DMS153 treated with DMSO at 0.1 percent for 48 hours (cell line): Measurements from ENCODE around the gene MAL.
"Not testable (repeated sequence)": the region's sequence is repeated elsewhere in the genome, so short reads cannot be mapped to it uniquely, and the experiment has no call there.

Experiments used
- DNase-seq: peaks from one replicate; lab custom pipeline; 2025; ENCODE audit not compliant: unreplicated experiment; lab: John Stamatoyannopoulos, UW

Gene MAL

DNA sequence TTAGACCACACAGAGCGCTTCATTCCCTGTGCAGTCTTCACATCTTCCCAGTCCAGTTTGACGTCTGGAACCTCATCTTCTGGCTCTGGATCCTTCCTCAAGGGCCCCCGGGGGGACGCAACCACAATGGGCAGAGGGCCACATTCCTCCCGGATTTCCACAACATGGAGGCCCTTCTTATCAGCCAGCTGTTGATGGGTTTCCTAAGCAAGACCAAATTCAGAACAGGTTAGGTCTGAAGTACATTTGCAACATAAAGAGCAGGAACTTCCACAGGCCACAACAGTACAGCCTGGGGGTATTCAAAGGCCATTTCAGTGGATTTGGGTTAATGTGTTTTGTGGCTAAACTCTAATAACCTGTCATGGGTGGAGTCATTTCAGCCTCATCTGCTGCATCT, 61.9 kb downstream of the MAL start:
- no peak for DNase-seq

DNA sequence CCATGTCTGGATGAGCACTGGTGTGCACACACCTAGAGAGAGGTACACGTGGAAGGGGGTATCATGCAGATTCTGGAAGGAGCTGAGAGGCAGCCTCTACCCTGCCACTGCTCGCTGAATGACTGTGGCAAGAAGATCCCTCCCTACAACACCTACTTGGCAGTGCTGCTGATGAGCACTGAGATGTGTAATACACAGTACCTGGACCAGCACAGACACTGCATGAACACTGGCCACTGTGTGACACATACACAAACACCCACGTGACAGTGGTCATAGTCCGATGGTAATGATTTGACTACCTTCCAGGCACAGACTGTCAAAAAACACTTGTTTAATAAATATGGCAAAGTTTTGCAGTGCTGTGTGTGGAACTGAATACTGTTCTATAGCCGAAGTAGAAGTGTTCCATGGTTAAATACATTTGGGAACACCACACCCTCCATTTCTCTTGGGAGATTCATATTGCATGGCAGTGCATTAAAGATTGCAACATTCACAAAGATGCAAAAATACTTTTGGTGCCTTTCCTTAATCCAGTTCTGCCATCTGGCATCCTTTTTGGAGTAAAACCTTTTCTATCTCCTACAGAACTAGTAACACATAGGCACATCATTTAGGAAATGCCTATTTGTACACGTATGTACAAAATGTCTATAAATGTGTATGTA, 66.5 kb downstream of the MAL start:
- no peak for DNase-seq

DNA sequence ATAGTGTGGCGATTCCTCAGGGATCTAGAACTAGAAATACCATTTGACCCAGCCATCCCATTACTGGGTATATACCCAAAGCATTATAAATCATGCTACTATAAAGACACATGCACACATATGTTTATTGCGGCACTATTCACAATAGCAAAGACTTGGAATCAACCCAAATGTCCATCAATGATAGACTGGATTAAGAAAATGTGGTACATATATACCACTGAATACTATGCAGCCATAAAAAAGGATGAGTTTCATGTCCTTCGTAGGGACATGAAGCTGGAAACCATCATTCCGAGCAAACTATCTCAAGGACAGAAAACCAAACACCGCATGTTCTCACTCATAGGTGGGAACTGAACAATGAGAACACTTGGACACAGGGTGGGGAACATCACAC, 72.8 kb downstream of the MAL start:
- not testable (repeated sequence) for DNase-seq

DNA sequence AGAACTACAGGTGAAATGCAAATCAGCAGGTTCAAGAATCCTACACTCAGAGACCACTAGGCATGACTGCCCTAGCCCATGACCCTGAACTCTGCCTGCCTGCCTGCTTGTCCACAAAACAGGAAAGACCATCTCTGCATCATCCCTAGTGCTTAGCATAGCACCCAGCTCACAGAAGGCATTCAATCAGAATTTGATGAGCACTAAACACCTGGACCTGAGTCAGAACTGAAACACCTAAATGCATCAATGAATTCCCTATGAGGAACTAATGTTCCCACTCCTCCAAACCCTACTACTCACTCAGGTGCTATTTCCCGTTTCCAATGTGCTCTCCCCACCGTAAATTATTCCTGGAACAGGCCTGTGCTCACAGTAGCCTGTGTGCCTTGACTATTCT, 74.4 kb downstream of the MAL start:
- no peak for DNase-seq
